Activated CD4-positive, CD25-positive, alpha-beta regulatory T cell (primary cell): ENCODE data around the gene MEF2A.

Source experiments
- DNase-seq, 4 experiments: peaks; one replicate each; lab custom pipeline; 2025; lab: John Stamatoyannopoulos, UW

The MEF2A gene

DNA sequence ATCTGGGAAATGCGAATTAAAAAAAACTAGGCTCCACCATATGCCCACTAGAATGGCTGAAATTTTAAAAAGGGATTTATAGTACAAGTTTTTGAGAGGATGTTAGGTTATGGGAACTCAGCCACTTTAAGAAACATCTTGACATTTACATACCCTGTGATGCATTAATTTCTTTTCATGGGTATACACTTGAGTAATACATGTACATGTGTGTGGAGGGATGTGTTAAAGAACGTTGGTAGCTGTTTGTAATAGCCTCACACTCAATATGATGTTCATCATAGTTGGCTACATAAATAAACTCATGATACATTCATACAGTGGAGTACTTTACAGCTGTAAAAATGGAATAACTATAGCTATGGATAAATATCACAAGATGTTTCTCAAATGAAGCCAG lies 40.9 kb downstream of the MEF2A start:
- no peak for DNase-seq

GRCh38 chr15:99613481-99613880 lies 47.7 kb downstream of the MEF2A start:
- no peak for DNase-seq

DNA sequence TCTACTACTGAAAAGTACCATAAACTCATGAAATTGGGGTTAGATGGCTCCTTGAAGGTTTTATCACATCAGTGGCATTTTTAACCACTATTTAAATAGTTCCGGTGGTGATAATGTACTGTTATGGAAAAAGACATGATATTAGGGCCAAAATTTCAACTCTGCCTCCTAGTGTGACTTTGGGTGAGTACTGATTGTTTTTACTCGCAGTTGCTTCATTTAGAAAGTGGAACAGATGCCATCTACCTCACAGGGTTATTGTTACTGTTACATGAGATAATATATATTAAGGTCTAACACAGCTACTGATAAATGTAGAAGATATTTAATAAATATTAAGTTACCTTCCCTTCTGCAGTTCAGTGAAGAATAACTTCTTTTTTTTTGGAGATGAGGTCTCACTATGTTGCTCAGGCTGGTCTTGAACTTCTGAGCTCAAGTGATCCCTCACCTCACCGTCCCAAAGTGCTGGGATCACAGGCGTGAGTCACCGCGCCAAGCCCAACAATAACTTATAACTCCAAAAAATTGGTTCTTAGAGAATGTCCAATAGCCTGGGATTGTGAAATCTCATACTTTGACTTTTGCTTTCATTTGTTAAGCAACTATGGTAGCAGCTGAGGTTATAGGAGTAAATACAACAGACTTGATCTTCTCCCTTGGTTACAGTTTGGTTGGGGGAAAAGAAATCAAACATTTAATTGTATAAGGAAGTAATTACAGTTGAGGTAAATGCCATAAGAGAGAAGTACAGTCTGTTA lies 48.3 kb downstream of the MEF2A start:
- no peak for DNase-seq

GRCh38 chr15:99614749-99615288 lies 49.0 kb downstream of the MEF2A start:
- DNase-seq, result no peak

DNA sequence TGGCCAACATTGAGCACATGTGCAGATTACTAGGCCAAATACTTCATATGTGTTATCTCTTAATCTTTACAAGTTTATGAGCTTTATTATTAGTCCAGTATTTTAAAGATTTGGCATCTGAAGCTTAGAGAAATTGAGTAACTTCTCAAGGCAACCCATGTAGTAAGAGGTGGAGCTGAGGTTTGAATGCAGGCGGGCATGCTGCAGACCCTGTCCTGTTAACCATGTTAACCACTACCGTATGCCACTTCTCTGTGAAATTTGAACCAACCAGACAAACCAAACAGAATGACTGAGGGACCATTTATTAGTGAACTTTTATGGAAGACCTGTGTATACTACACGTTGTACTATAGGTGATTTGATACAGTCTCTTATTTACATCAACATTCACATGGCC lies 49.7 kb downstream of the MEF2A start:
- no peak for DNase-seq

DNA sequence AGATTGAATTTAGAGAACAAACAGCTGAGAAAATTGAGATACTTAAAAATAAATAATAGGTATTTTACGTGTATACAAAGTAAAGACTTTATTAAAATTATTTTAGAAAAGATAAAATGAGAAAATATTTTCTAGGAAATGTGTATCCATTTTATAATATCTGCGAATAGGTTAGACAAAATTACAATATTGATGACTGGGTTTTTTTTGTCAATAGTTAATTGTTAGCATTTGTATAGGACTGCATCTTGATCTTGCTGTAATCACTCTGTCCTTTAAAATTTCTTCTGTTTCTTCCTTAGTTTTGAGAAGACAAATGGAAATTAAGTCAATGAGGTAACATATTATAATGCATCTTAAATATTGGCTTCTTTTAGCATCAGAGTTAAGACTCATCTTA lies 50.3 kb downstream of the MEF2A start:
- no peak for DNase-seq

GRCh38 chr15:99616773-99617342 lies 51.1 kb downstream of the MEF2A start:
- no peak for DNase-seq

- DNase-seq, result no peak
Observed at GRCh38 chr15:99618941-99619411, 53.2 kb downstream of the MEF2A start.

DNA sequence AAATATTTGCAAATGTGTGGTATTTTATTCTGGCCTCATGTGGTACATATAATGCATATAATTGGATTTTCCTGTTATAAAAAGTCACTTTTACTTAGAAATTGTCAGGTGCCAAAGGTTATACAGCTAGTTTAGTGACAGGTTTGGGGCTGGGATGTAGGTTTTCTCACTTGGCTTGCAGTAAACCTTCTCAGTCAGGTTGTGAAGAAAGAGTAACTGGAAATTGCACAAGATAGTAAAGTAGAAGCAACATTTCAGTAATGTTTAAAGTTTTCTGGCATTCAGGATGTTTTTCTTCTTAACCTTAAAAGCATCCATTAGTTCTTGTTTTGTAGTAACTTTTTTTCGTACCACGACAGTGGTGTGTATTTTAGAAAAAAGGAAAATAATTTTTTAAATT lies 53.9 kb downstream of the MEF2A start:
- no peak for DNase-seq

GRCh38 chr15:99620178-99620577 lies 54.4 kb downstream of the MEF2A start:
- DNase-seq, result no peak

DNA sequence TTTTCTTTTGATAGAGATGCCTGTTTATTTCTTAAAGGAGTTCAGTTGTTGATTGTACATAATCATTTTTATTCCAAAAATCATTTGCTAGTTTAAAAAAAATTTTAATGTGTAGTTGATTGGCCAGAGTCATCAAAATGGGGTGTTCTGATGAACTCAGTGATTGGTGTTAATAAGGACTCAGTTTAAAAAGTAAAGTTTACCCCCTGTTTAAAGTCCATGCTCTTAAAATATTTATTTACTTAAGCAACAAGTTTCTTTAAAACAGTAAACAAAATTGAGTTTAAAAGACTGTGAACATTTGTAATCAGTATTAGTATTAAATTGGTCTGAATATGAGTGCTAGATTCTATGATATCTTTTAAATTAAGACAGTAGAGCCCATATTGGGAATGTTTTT lies 56.0 kb downstream of the MEF2A start:
- no peak for DNase-seq

GRCh38 chr15:99628374-99629001 lies 62.7 kb downstream of the MEF2A start:
- DNase-seq, result no peak

DNA sequence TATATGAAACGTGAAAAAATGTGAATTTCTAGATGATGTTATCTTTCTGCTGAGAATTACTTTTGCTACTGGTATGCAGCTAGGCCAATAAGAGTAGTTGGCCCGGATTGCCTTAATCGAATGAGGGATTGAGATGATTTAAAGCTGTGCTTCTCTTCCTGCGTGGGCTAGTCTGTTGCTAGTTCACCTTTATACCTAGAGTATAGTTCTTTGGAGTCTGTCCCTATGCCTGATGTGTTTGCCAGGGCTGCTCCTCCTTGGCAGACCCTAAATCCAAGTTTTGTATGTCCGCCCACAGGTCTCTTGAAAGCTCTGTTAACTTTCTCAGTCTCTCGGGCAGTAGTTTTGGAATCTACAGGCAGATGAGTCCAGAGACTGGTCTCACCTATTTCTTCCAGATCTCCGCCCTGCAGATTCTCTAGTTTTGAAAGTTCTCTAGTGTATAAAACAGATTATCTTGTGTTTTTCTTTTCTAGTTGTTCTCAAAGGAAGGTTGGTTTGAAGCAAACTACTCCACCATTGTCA lies 64.9 kb downstream of the MEF2A start:
- no peak for DNase-seq

- DNase-seq, result no peak
Observed at GRCh38 chr15:99631255-99631654, 65.5 kb downstream of the MEF2A start.

DNA sequence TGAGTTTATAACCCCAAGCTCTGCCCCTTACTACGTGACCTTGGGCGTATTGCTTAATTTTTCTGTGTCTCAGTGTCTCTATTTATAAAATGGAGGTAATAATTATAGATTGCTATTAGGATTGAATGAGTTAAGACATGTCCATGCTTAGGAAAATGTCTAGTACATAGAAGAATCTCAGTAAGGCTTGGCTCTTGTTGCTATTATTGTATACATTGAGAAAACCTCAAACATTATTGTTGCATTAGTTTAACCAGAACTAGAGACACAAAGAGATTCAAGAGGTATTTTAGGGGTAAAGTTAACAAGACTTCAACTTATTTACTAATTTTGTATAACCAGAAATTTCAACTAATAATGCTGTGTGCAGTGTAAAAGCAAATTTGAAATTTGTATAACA lies 66.7 kb downstream of the MEF2A start:
- DNase-seq, result no peak

- no peak for DNase-seq
Observed at GRCh38 chr15:99633655-99634054, 67.9 kb downstream of the MEF2A start.

DNA sequence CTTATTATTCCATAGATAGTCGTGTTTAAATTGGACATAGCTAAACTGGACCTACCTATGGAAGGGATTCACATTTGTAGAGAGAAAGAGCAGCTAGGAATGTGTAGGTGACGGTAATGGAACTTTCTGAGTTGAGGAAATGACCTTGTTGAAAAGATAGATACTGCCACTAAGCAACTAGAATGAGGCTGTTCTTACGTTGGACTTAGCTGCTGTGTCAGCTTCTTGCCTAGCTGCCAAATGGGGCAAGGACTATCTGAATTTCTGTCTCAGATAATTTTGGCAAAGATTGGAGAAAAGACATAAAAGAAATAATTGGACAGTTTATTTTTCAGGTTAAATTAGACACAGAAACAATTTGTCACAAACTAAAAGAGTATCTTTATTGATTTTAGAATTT lies 68.8 kb downstream of the MEF2A start:
- no peak for DNase-seq

DNA sequence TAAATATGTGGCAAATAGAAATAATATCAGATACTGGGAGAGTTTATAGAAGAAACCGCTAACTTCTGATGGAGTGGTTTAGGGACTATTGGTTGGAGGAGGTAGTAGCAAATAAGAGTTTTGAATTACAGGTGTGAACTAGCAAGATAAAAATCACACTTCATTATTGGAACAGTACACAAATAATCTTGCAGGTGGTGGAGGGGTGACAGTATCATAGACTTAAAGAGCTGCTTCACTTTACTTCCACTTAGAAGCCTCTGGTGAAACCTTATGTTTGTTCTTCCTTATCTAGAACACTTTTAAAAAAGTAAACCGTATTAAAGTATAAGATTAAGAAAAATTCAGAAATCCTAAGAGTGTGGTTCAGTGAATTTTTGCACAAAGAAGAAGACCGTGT lies 69.4 kb downstream of the MEF2A start:
- DNase-seq, result no peak

- DNase-seq, result no peak
Observed at GRCh38 chr15:99635794-99636193, 70.0 kb downstream of the MEF2A start.

DNA sequence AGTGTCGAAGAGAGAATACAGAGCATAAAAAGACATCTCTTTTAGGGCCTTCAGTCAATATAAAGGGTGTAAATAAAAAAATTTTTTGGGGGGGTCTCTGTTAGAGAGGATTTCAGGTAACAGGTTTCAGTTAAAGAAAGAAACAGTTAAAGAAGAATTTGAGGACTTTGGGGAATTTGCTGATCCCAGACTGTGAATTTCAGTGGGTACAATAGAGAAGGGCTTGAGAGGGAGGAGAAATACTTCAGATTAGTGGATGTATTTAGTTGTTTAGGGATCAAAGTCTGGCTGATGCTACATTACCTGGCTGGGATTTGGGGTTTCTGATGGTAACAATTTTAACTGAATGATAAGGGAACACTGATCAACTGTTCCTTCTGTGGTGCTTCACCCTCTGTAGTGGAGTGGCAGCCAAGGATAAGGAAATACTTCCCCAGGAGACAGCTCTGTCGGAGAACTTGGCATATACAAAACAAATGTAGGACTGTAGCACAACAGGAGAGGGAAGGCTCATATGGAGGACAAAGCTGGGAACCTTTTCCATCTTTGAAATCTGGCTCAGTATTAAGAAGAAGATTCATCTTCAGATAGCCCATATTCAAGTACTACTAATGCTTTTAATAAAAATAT lies 79.2 kb downstream of the MEF2A start:
- DNase-seq, result no peak

GRCh38 chr15:99645543-99645935 lies 79.8 kb downstream of the MEF2A start:
- no peak for DNase-seq

DNA sequence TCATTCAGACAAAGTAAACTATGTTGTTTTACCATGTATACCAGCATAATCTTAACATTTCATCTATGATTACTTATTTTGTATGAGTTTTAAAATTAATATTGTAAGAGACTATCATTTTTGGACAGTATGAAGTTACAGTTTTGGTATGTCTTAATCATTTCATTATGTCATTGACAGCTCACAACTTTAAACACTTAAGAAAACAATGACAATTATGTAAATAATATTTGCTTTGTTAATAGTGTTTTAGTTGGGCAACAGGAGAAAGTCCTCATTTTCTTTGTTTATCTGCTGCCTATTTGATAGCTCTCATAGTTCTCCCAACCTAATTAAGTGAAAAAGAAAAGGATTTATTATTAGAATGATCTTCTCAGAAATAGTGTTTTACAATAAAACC lies 80.2 kb downstream of the MEF2A start:
- DNase-seq, result no peak
